Endodermal cell (in vitro differentiated cells): ENCODE data around the gene FANCD2OS. TPM values are rescaled to one million over a fixed set of nuclear protein-coding genes. Genes with fewer than 3 reads are reported as not detected.

Source experiments
- total RNA-seq, 2 donors: library from RNA; stranded (reverse); fragmentation: NEBNext Ultra II Directional in 1 of 2; extraction: Animal tissue kit (Norgen Biotek cat#: 25700) in 1 of 2; gene quantifications; 2 replicates in 1 of 2; 3 replicates in 1 of 2; pipeline ENCODE4 v1.2.1, GENCODE V29; 2021

Gene FANCD2OS
- total RNA-seq, 2 donors from 2014 or later, result not detected

Other genes starting within 250 kb of the FANCD2OS start
- not detected for gene CIDEC, start 228.0 kb downstream of the FANCD2OS start, total RNA-seq
- 10 to 100 TPM; 21.9 to 29.1 TPM for gene JAGN1, start 217.6 kb downstream of the FANCD2OS start, total RNA-seq
- gene IL17RE, start 205.4 kb downstream of the FANCD2OS start, total RNA-seq, result 1 to 10 TPM; 1.2 to 1.6 TPM
- gene IL17RC, start 191.2 kb downstream of the FANCD2OS start, total RNA-seq, result 10 to 100 TPM; 15.7 to 19.0 TPM
- 10 to 100 TPM; 35.7 to 43.2 TPM for gene CRELD1, start 174.4 kb downstream of the FANCD2OS start, total RNA-seq
- 10 to 100 TPM in 1 of 2 donors, 1 to 10 TPM in 1; 7.4 to 11.3 TPM for gene PRRT3, start 155.8 kb downstream of the FANCD2OS start, total RNA-seq
- gene EMC3, start 121.4 kb downstream of the FANCD2OS start, total RNA-seq, result 10 to 100 TPM; 35.6 to 45.3 TPM
- gene FANCD2, start 81.8 kb downstream of the FANCD2OS start, total RNA-seq, result 10 to 100 TPM; 56.0 to 79.9 TPM
- 100 to 1,000 TPM; 110 to 116 TPM for gene BRK1, start 7.4 kb upstream of the FANCD2OS start, total RNA-seq
- gene VHL, start 33.5 kb upstream of the FANCD2OS start, total RNA-seq, result 10 to 100 TPM; 60.4 to 71.5 TPM
- under 1 TPM; 0.26 to 0.40 TPM for gene IRAK2, start 56.7 kb upstream of the FANCD2OS start, total RNA-seq
- 10 to 100 TPM; 34.0 to 34.1 TPM for gene TATDN2, start 140.2 kb upstream of the FANCD2OS start, total RNA-seq
- gene GHRL, start 184.7 kb upstream of the FANCD2OS start, total RNA-seq, result not detected
- gene SEC13, start 212.9 kb upstream of the FANCD2OS start, total RNA-seq, result 100 to 1,000 TPM; 140 to 142 TPM